Brain microvascular endothelial cell (primary cell): ENCODE measurements around the gene RAP1GAP.

Experiments used
- DNase-seq: peaks from one replicate; pipeline ENCODE4 v3.0.0-alpha.2; 2020
- H3K27ac ChIP-seq: fragments of 250-450 bp; sonication (Bioruptor Pico); 2 replicates; pipeline ENCODE4 v1.5.1; 2020; ENCODE audit warnings: mild to moderate bottlenecking, moderate library complexity
- H3K27me3 ChIP-seq: fragments of 250-450 bp; sonication (Bioruptor Pico); replicated peaks from 2 replicates; pipeline ENCODE4 v1.5.1; 2020; ENCODE audit warnings: mild to moderate bottlenecking
- H3K36me3 ChIP-seq: fragments of 250-450 bp; sonication (Bioruptor Pico); replicated peaks from 2 replicates; pipeline ENCODE4 v1.5.1; 2020; ENCODE audit warnings: mild to moderate bottlenecking
- H3K4me3 ChIP-seq: 2 replicates; pipeline ENCODE4 v1.5.1; 2011; ENCODE audit warnings: low read depth, mild to moderate bottlenecking, control low read depth, low read length, moderate library complexity
- CTCF ChIP-seq: IDR thresholded peaks from 2 replicates; pipeline ENCODE4 v1.5.1; 2011; ENCODE audit warnings: low read depth, mild to moderate bottlenecking, moderate library complexity, low read length, control low read depth, inconsistent platforms; ENCODE audit errors: missing control alignments
- in situ Hi-C: cut with HindIII; loops from 2 replicates; pipeline ENCODE4 v1.10.0; 2017; ENCODE audit warnings: low sequenced_read_pairs, low pct_ligation_motif_present

Gene RAP1GAP

GRCh38 chr1:21663248-21663950 lies 5.8 kb downstream of the RAP1GAP start:
- Histone ChIP-seq H3K27me3 (peaks cover 44% of the 10 kb centered on the region), H3K36me3 (no peaks in the 10 kb centered on the region), H3K4me3 (no peak overlapping the region), H3K27ac (no peak overlapping the region)
- no peak for TF ChIP-seq CTCF
- in situ Hi-C loops, result no loop called here
- DNase-seq, result no peak

DNA sequence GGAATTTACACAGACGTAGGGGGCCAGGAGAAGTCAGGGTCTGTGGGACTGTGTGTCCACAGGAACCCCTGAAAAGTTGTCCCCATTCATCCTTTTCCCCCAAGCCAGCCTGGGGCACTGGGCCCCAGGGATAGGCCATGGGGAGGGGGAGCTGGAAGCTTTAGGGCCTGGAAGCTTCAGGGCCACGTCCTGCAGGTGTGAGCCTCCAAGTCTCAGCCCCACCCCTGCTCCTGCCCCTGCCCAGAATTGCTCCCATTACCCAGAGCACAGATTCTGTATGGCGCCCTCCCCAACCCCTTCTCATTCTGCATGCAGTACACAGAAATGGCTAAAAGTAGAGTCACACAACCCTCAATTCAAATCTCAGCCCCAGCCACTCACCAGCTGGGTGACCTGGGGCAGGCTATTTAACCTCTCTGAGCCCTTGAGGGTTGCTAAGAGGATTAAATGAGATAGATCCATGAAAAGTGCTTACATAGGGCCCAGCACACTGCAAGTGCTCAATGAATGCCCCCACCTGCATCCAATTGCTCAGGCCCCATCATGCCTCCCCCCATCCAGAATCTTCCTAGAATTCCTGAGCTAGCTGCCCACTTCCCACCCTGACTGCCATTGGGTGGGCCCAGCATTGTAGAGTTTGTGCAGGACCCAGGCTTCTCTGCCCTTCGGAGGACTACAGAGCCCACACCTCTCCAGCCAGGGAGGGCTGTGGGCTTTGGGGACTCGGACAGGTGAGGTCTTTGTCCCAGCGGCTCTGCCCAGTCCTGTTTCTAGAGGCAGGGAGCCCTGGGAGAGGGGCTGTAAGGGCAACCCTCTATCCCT lies 6.5 kb downstream of the RAP1GAP start:
- Histone ChIP-seq H3K4me3 (no peak overlapping the region), H3K27ac (no peak overlapping the region), H3K27me3 (peaks cover 36% of the 10 kb centered on the region), H3K36me3 (no peaks in the 10 kb centered on the region)
- in situ Hi-C loops, result no loop called here
- no peak for DNase-seq
- no peak for TF ChIP-seq CTCF

DNA sequence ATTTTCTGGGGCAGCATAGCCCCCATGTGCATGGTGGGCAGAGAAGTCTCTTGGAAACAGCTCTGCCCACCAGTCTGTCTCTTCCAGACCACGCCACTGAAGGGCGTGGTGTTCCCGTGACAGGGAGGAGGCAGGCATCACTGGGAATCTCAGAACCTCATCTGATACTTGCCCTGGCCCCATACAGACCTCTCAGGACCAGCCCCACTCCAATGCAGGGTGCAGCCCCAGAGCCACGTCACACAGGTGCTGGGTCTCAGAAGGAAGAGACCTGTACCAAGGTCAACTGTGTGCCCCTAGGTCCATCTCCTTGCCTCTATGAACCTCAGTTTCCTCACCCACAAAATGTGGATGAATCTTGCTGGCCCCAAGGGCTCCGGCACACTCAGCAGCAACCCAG lies 7.3 kb downstream of the RAP1GAP start:
- in situ Hi-C loops, result no loop called here
- DNase-seq, result no peak
- H3K27me3 ChIP-seq, result peaks cover 29% of the 10 kb centered on the region

DNA sequence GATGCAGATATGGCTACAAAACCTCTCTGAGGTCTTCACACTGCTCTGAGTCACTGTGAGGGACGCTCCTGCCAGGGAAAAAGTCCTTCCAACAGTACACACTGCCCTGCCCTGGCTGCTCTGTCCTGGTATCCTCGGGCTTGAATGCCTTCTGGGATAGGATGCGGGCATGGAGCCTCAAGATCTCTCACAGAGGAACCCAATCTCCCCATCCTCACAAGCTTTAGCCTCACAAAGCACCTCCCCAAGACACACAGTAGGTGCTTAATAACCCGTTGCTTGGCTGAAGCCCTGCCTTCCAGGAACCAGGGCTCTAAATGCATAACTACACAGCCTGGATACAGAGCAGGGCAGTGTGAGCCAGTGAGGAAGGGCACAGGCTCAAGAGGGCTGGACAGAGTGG lies 9.2 kb downstream of the RAP1GAP start:
- Histone ChIP-seq H3K36me3 (no peaks in the 10 kb centered on the region), H3K27me3 (peaks cover 22% of the 10 kb centered on the region), H3K27ac (no peak overlapping the region), H3K4me3 (no peak overlapping the region)
- DNase-seq, result no peak
- in situ Hi-C loops, result no loop called here
- TF ChIP-seq CTCF, result no peak

More for the DNA sequence above, 7.3 kb downstream of the RAP1GAP start:
- no peak overlapping the region for H3K4me3 ChIP-seq
- no peak for TF ChIP-seq CTCF
- no peak overlapping the region for H3K27ac ChIP-seq
- no peaks in the 10 kb centered on the region for H3K36me3 ChIP-seq

DNA sequence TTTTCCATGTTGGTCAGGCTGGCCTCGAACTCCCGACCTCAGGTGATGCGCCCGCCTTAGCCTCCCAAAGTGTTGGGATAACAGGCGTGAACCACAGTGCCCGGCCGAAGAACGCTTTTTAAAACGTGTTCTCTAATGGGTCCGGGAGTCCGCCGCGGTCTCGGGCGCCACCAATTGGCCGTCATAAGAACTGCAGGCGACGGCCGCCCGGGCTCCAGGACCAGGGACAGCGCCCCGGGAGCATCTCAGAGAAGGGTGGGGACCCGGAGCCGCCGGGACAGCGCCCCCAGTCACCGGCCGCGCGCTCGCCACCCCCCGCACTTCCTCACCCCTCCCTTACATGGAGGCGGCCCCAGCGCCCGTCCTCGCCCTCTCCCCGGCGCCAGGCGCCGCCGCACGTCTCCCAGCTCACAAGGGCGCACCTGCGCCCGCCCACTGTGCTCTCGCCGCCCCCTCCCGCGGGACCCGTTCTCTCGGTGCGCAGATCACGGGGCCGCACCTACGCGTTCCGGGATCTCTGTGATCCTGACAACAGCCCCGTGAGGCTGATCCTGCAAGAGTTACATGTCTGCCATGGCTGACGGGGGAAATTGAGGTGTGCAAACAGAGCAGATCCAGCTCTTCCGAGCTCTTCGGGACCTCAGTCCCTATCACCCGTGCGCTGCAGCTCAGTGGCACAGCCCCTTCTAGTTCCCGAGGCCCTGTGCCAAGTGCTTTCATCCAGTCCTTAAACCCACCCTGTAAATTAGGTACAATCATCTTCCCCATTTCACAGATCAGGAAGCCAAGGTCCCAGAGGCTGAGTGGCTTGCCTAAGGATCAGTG lies 9.8 kb downstream of the RAP1GAP start:
- Histone ChIP-seq H3K27me3 (peaks cover 17% of the 10 kb centered on the region), H3K4me3 (no peak overlapping the region), H3K27ac (no peak overlapping the region), H3K36me3 (no peaks in the 10 kb centered on the region)
- in situ Hi-C loops, result no loop called here
- TF ChIP-seq CTCF, result peak; percentile 93
- DNase-seq, result peak; percentile 51
